GM19455 (cell line): ENCODE measurements around the gene SYPL2.

Source experiments
- ATAC-seq: cut with Tn5 transposase; IDR thresholded peaks from one replicate; pipeline ENCODE4 v1.9.1; 2021; ENCODE audit not compliant: unreplicated experiment

SYPL2 gene

GRCh38 chr1:109513110-109513710 lies 46.9 kb downstream of the SYPL2 start:
- no peak for ATAC-seq

DNA sequence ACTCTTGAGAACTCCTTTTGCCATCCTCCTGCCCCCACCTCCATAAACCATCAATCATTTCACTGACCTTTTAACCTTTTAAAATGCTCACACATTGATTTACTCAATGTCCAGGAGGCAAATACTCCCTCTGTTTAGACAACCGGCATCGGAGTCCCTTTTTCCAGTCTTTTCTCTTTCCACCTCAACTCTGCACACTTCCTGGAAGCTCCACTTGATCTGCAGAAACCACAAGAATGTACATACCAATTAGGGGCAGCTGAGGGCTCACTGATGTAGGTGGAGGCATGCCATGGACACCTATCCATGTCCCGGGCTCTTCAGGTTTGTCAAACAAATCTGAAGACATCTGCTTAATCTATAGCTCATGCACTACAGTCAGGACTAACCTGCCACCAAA lies 48.5 kb downstream of the SYPL2 start:
- no peak for ATAC-seq

GRCh38 chr1:109516872-109517271 lies 50.5 kb downstream of the SYPL2 start:
- no peak for ATAC-seq

DNA sequence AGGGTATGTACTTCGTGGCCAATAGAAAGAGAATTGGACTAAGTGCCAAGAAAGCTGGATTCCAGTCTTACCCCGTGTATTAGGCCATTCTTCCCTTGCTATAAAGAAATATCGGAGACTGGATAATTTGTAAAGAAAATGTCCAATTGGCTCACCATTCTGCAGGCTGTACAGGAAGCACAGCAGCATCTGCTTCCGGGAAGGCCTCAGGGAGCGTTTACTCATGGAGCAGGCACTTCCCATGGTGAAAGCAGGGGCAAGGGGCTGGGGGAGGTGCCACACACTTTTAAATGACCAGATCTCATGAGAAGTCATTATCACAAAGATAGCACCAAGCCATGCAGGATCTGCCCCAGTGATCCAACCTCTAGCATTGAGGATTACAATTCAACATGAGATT lies 51.0 kb downstream of the SYPL2 start:
- ATAC-seq = no peak

- no peak for ATAC-seq
Measured at GRCh38 chr1:109521002-109521951, 54.9 kb downstream of the SYPL2 start.

- ATAC-seq = no peak
Measured at GRCh38 chr1:109522026-109522425, 55.7 kb downstream of the SYPL2 start.

GRCh38 chr1:109523706-109524105 lies 57.4 kb downstream of the SYPL2 start:
- ATAC-seq = no peak

- no peak for ATAC-seq
Measured at GRCh38 chr1:109527098-109527811, 60.9 kb downstream of the SYPL2 start.

- ATAC-seq = no peak
Measured at GRCh38 chr1:109527846-109528695, 61.7 kb downstream of the SYPL2 start.

DNA sequence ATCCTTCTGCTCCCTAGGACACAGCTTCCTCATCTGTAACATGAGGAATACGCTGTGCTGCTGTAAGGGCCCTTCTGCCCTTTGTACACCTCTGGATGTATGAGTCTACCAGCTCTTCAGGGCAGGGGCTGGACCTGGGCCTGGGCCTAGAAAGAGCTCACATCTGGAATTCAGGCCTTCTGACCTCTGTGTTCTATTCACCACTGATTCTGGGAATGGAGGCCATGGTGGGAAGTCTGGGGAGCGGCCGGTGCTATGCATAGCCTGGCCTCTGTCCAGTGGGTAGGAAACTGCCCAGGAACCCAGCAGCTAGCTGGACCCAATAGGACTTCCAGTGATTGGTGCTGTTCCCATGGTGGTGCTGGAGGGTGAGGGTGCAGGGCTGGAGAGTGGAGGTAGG lies 62.4 kb downstream of the SYPL2 start:
- ATAC-seq = no peak

- no peak for ATAC-seq
Measured at GRCh38 chr1:109529881-109530456, 63.6 kb downstream of the SYPL2 start.

DNA sequence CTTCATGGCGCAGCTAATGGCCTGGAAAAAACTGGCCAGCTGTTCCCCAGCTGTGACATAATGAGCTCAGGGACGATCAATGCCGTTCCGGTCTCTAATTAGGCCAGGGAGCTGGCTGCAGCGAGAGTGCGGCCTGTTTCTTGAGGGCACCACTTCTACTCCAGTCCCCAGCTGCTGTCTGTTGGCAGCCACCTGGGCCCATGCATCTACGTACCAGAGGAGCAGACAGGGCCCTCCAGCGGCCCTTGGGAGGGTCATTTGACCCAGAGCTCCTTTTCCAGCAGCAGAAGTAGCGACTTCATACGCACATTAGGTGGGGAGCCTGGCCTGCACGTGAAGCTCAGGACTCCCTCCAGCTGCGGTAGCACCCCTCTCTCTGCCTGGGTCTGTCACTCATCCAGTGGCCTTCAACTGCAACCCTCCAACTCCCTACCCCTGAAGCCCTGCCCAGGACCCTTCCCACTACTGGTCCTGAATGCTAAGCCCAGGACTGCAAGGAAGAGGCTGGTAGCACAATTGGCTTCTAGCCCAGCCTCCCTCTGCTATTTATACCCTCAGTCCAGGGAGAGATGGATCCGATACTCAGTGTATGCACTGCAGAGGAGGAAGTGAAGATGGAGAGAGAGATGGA lies 64.2 kb downstream of the SYPL2 start:
- no peak for ATAC-seq

DNA sequence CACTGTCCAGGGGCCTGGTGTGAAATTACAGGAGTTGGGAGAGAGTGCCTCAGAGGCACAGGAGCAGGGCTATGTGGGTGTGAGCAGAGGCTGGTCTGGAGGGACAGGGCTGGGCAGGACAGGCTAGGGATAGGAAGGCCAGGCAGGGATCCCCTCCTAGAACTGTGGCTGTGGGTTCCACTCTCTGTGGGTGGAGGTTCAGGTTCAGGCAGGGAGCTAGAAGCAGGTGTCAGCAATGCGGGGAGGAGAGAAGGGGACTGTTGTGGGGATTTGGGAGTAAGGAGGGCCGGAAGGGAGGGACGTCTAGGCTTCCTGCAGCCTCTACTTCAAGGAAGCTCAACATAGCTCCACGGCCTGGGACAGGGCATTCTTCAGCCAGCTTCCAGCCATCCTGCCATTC lies 65.0 kb downstream of the SYPL2 start:
- ATAC-seq = no peak
